ENCODE data around the gene MSH3. TPM values are rescaled to one million over a fixed set of nuclear protein-coding genes. Genes with fewer than 3 reads are reported as not detected.

Gene MSH3
- total RNA-seq, 2 donors from 2014 or later: 12.6 to 14.9 TPM

GRCh38 chr5:80863708-80864107 is 209.3 kb downstream of the MSH3 start:
- TF ChIP-seq POLR2AphosphoS5 (IDR thresholded peaks at IDR 0.05) (no peak), POLR2A (IDR thresholded peaks at IDR 0.05) (no peak)
- TF ChIP-seq, protein P1, sequence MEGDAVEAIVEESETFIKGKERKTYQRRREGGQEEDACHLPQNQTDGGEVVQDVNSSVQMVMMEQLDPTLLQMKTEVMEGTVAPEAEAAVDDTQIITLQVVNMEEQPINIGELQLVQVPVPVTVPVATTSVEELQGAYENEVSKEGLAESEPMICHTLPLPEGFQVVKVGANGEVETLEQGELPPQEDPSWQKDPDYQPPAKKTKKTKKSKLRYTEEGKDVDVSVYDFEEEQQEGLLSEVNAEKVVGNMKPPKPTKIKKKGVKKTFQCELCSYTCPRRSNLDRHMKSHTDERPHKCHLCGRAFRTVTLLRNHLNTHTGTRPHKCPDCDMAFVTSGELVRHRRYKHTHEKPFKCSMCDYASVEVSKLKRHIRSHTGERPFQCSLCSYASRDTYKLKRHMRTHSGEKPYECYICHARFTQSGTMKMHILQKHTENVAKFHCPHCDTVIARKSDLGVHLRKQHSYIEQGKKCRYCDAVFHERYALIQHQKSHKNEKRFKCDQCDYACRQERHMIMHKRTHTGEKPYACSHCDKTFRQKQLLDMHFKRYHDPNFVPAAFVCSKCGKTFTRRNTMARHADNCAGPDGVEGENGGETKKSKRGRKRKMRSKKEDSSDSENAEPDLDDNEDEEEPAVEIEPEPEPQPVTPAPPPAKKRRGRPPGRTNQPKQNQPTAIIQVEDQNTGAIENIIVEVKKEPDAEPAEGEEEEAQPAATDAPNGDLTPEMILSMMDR (IDR thresholded peaks at IDR 0.05): no peak
- no peaks in the 10 kb centered on the region for H3K36me3 ChIP-seq
- intact Hi-C loops (cut with DNase I): no loop called here
- H3K27me3 ChIP-seq (replicated peaks; ENCODE audit: insufficient read depth): no peaks in the 10 kb centered on the region
- 68% methylated on average over 3 of the region's 3 CpGs for WGBS
- DNase-seq (ENCODE audit: low spot score): no peak
- H3K4me1 ChIP-seq (replicated peaks): no peaks in the 10 kb centered on the region
- no peak overlapping the region for H3K4me3 ChIP-seq
- H3K9me3 ChIP-seq: no peaks in the 10 kb centered on the region
- no peak overlapping the region for H3K27ac ChIP-seq

GRCh38 chr5:80864109-80864508 is 209.7 kb downstream of the MSH3 start:
- H3K4me1 ChIP-seq (replicated peaks): no peaks in the 10 kb centered on the region
- TF ChIP-seq, protein P1 (IDR thresholded peaks at IDR 0.05): no peak
- TF ChIP-seq POLR2AphosphoS5 (IDR thresholded peaks at IDR 0.05) (no peak), POLR2A (IDR thresholded peaks at IDR 0.05) (no peak)
- intact Hi-C loops (cut with DNase I): no loop called here
- DNase-seq (ENCODE audit: low spot score): no peak
- no peak overlapping the region for H3K4me3 ChIP-seq
- no peaks in the 10 kb centered on the region for H3K27me3 ChIP-seq (replicated peaks; ENCODE audit: insufficient read depth)
- no peaks in the 10 kb centered on the region for H3K36me3 ChIP-seq
- H3K27ac ChIP-seq: no peak overlapping the region
- no peaks in the 10 kb centered on the region for H3K9me3 ChIP-seq
- 86% methylated on average over 1 of the region's 1 CpG for WGBS

DNA sequence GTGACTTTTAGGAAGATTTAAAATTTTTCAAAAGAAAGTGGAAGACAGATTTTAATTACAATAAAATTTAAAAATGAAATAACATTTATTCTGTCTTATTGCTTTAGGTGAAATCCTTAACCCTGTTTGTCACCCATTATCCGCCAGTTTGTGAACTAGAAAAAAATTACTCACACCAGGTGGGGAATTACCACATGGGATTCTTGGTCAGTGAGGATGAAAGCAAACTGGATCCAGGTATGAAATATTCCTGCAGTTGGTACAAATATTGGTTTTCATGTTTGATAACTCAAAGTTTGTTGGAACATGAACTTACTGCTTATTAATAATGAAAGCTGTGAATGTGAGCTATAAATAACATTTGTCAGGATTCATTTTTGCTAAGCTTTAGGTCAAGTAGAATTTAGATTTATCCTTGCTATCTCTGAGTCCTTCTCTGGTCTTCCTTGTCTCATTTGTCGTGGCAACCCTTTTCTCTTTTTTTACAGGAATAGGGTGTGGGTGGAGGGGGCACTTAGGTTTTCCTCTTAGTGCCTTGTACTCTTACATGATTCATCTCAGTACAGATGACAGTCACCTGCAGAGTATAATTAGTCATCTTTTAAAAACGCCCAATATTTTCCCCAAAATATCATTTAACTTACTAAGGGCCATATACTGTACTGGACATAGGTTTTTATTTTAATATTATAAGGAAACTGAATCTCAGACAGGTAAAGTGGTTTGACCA is 210.4 kb downstream of the MSH3 start:
- Histone ChIP-seq H3K27me3 (replicated peaks; ENCODE audit: insufficient read depth) (no peaks in the 10 kb centered on the region), H3K4me1 (replicated peaks) (no peaks in the 10 kb centered on the region), H3K4me3 (no peak overlapping the region), H3K27ac (no peak overlapping the region), H3K9me3 (no peaks in the 10 kb centered on the region), H3K36me3 (no peaks in the 10 kb centered on the region)
- TF ChIP-seq POLR2A (IDR thresholded peaks at IDR 0.05) (no peak), POLR2AphosphoS5 (IDR thresholded peaks at IDR 0.05) (no peak)
- TF ChIP-seq, protein P1 (IDR thresholded peaks at IDR 0.05): no peak
- WGBS: 89% methylated on average over 3 of the region's 3 CpGs
- intact Hi-C loops (cut with DNase I): no loop called here
- DNase-seq (ENCODE audit: low spot score): no peak

GRCh38 chr5:80865551-80865950 is 211.1 kb downstream of the MSH3 start:
- H3K4me1 ChIP-seq (replicated peaks): no peaks in the 10 kb centered on the region
- no peaks in the 10 kb centered on the region for H3K27me3 ChIP-seq (replicated peaks; ENCODE audit: insufficient read depth)
- H3K27ac ChIP-seq: no peak overlapping the region
- TF ChIP-seq POLR2AphosphoS5 (IDR thresholded peaks at IDR 0.05) (no peak), POLR2A (IDR thresholded peaks at IDR 0.05) (no peak)
- TF ChIP-seq, protein P1 (IDR thresholded peaks at IDR 0.05): no peak
- intact Hi-C loops (cut with DNase I): no loop called here
- no peaks in the 10 kb centered on the region for H3K36me3 ChIP-seq
- no peaks in the 10 kb centered on the region for H3K9me3 ChIP-seq
- 98% methylated on average over 2 of the region's 2 CpGs for WGBS
- no peak for DNase-seq (ENCODE audit: low spot score)
- H3K4me3 ChIP-seq: no peak overlapping the region

DNA sequence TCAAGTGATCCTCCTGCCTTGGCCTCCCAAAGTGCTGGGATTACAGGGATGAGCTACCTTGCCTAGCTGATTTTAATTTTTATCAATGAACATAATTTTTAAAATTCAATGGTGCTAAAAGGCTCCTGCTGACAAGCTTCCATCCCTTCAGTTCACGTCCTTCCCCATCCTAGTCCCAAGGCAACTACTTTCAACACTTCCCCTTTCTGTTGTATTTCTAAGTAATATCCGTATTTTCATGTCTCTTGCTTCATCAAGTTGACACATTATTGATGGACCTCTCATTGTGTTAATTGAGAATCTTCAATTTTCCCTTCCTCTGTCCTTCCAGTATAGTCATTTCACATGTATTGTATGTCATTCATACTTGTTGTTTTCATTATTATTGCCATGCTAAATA is 211.9 kb downstream of the MSH3 start:
- no peaks in the 10 kb centered on the region for H3K4me1 ChIP-seq (replicated peaks)
- intact Hi-C loops (cut with DNase I): no loop called here
- WGBS: 83% methylated on average over 2 of the region's 2 CpGs
- no peaks in the 10 kb centered on the region for H3K27me3 ChIP-seq (replicated peaks; ENCODE audit: insufficient read depth)
- H3K27ac ChIP-seq: no peak overlapping the region
- H3K4me3 ChIP-seq: no peak overlapping the region
- TF ChIP-seq POLR2A (IDR thresholded peaks at IDR 0.05) (no peak), POLR2AphosphoS5 (IDR thresholded peaks at IDR 0.05) (no peak)
- TF ChIP-seq, protein P1 (IDR thresholded peaks at IDR 0.05): no peak
- H3K36me3 ChIP-seq: no peaks in the 10 kb centered on the region
- DNase-seq (ENCODE audit: low spot score): no peak
- no peaks in the 10 kb centered on the region for H3K9me3 ChIP-seq

Measured in prostate gland (tissue), 2 donors.